Mesodermal cell (in vitro differentiated cells): ENCODE results near the gene CNDP2.

Source experiments
- H3K27ac ChIP-seq: 2 replicates; pipeline ENCODE4 v1.7.0; 2013; ENCODE audit warnings: mild to moderate bottlenecking, low read depth, low read length, moderate library complexity; ENCODE audit not compliant: severe bottlenecking
- H3K36me3 ChIP-seq: 2 replicates; pipeline ENCODE4 v1.7.1; 2013; ENCODE audit warnings: mild to moderate bottlenecking, low read length, moderate library complexity; ENCODE audit not compliant: control insufficient read depth, insufficient read depth
- H3K4me1 ChIP-seq: one replicate; pipeline ENCODE4 v1.7.1; 2013; ENCODE audit warnings: mild to moderate bottlenecking, low read length; ENCODE audit not compliant: insufficient read depth, control insufficient read depth, poor library complexity, severe bottlenecking
- H3K4me3 ChIP-seq: 2 replicates; pipeline ENCODE4 v1.7.0; 2013; ENCODE audit warnings: low read length, control low read depth, mild to moderate bottlenecking; ENCODE audit not compliant: insufficient read depth, poor library complexity, severe bottlenecking; ENCODE audit errors: extremely low read depth
- H3K9me3 ChIP-seq: 2 replicates; pipeline ENCODE4 v1.7.1; 2013; ENCODE audit warnings: mild to moderate bottlenecking, low read length, moderate library complexity; ENCODE audit not compliant: control insufficient read depth
- WGBS, 2 experiments: methylation state at CpG; one replicate each; pipeline ENCODE4 v1.1.5; 2013; ENCODE audit warnings: missing lambda C conversion rate in 2 of 2; ENCODE audit not compliant: insufficient coverage in 2 of 2; 5-methylcytosine and 5-hydroxymethylcytosine counted together

Gene CNDP2

DNA sequence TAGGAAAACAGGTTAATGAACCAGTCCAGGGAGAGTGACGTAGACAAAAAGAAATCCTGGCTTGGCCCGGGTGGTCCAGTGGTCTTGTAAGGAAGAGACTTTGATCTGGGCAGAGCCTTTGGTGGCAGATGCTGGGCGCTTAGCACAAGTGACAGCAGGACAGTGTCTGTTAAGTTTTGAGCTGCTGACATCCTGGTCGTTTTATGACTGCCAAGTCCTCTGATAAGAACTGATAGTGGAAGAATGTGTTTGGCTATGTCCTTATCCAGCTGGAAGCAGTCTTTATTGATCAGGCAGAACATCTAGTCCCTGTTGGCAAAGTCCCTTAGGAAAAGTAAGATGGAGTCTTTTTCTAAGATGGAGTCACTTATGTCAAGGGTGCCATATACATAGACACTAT is 74.1 kb downstream of the CNDP2 start:
- WGBS, 2 experiments, result 81 to 87% methylated on average over 3 to 4 of the region's 4 CpGs

DNA sequence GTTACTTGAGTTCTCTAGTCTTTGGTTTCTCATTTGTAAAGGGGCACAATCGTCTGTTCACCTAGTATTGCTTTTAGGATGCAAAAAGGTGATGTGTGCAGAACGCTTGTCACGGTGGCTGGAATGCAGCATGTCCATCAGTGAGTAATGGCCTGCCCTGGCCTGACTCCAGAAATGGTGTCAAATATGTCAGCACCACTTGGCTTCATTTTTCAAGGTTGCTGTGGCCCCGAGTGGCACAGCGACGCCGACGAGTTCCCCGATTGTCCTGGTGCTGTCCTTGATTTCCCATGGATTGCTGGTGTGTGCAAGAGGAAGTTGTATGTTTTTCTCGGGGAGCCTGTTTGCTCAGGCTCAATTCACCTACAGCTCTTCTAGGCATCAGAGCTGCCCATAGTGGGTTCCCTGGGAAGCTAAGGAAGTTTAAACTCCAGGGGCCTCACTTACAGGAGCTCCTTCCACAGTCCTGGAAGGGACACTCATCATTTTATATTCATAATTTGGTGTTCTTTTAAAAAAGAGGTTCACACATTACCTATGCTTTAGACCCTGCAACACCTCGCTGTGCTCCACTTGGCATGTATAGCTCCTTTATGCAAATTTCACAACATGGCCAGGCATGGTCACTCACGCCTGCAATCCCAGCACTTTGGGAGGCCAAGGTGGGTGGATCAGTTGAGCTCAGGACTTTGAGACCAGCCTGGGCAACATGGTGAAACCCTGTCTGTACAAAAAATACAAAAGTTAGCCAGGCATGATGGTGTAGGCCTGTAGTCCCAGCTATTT is 75.9 kb downstream of the CNDP2 start:
- H3K9me3 ChIP-seq, result peaks cover 8% of the 10 kb centered on the region
- 84 to 89% methylated on average over 4 to 9 of the region's 12 CpGs for WGBS, 2 experiments
- H3K27ac ChIP-seq, result no peak overlapping the region
- H3K4me1 ChIP-seq, result no peaks in the 10 kb centered on the region
- H3K36me3 ChIP-seq, result no peaks in the 10 kb centered on the region
- no peak overlapping the region for H3K4me3 ChIP-seq

More for the DNA sequence above, 74.1 kb downstream of the CNDP2 start:
- Histone ChIP-seq H3K4me1 (no peaks in the 10 kb centered on the region), H3K36me3 (no peaks in the 10 kb centered on the region), H3K9me3 (peaks cover 19% of the 10 kb centered on the region), H3K4me3 (no peak overlapping the region), H3K27ac (no peak overlapping the region)

DNA sequence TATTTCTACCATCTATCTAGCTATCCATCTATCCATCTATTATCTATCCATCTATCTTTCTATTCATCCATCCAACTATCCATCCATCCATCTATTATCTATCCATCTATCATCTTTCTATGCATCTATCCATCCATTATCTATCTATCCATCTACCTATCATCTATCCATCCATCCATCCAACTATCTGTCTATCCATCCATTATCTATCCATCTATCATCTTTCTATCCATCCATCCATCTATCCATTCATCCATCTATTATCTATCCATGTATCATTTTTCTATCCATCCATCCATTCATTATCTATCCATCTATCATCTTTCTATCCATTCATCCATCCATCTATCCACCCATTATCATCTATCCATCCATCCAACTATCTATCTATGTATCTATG is 76.9 kb downstream of the CNDP2 start:
- no peak overlapping the region for H3K4me3 ChIP-seq
- H3K9me3 ChIP-seq, result no peaks in the 10 kb centered on the region
- no peaks in the 10 kb centered on the region for H3K36me3 ChIP-seq
- H3K27ac ChIP-seq, result no peak overlapping the region
- no peaks in the 10 kb centered on the region for H3K4me1 ChIP-seq
